Liver (tissue), 9 donors: ENCODE measurements around the gene GLP1R. TPM values are rescaled to one million over a fixed set of nuclear protein-coding genes. Genes with fewer than 3 reads are reported as not detected.

ENCODE experiments used
- DNase-seq: peaks from one replicate; pipeline ENCODE4 v3.0.0-alpha.2; 2017; ENCODE audit warnings: low spot score
- H3K27ac ChIP-seq, 2 donors: one replicate each; pipeline ENCODE4 v1.7.0; 2013; ENCODE audit warnings: inconsistent platforms in 2 of 2, low read length in 2 of 2, control low read depth in 1 of 2, low read depth in 1 of 2, mild to moderate bottlenecking in 1 of 2
- H3K27me3 ChIP-seq, 4 donors: one replicate each; pipeline versions ENCODE4 v1.6.1 to v1.7.0; 2013; ENCODE audit warnings: low read length in 3 of 4, inconsistent platforms in 1 of 4, mild to moderate bottlenecking in 1 of 4, moderate library complexity in 1 of 4; ENCODE audit not compliant: control insufficient read depth in 4 of 4, insufficient read depth in 4 of 4
- H3K36me3 ChIP-seq, 4 donors: one replicate each; pipeline versions ENCODE4 v1.6.1 to v1.7.0; 2013; ENCODE audit warnings: low read length in 3 of 4, mild to moderate bottlenecking in 3 of 4, low read depth in 1 of 4, moderate library complexity in 1 of 4; ENCODE audit not compliant: control insufficient read depth in 4 of 4, insufficient read depth in 3 of 4
- H3K4me1 ChIP-seq, 4 donors: one replicate each; pipeline versions ENCODE4 v1.6.1 to v1.7.0; 2013; ENCODE audit warnings: low read length in 3 of 4, mild to moderate bottlenecking in 3 of 4, moderate library complexity in 1 of 4; ENCODE audit not compliant: control insufficient read depth in 4 of 4, insufficient read depth in 4 of 4
- H3K4me3 ChIP-seq, 3 donors: one replicate each; pipeline versions ENCODE4 v1.6.1 to v1.7.0; 2013; ENCODE audit warnings: low read length in 3 of 3, control low read depth in 1 of 3, low read depth in 1 of 3, mild to moderate bottlenecking in 1 of 3
- H3K9ac ChIP-seq, 2 donors: one replicate each; pipeline ENCODE4 v1.7.0; 2013; ENCODE audit warnings: low read length in 2 of 2, mild to moderate bottlenecking in 2 of 2, moderate library complexity in 2 of 2, control low read depth in 1 of 2, low read depth in 1 of 2
- H3K9me3 ChIP-seq, 4 donors: one replicate each; pipeline versions ENCODE4 v1.6.1 to v1.7.0; 2013; ENCODE audit warnings: low read length in 3 of 4; ENCODE audit not compliant: control insufficient read depth in 4 of 4
- EGR1 ChIP-seq, 2 donors: IDR thresholded peaks; 2 replicates each; pipeline ENCODE4 v1.6.1; 2016 to 2018; ENCODE audit warnings: antibody characterized with exemption in 2 of 2, low read depth in 2 of 2
- FOXA2 ChIP-seq: IDR thresholded peaks from 2 replicates; pipeline ENCODE4 v1.6.1; 2016; ENCODE audit warnings: antibody characterized with exemption
- HNF4A ChIP-seq, 2 donors: conservative IDR thresholded peaks; 2 replicates each; pipeline ENCODE4 v1.6.1; 2016; ENCODE audit warnings: antibody characterized with exemption in 2 of 2, mild to moderate bottlenecking in 2 of 2
- HNF4G ChIP-seq: IDR thresholded peaks from 2 replicates; pipeline ENCODE4 v1.6.1; 2016; ENCODE audit warnings: antibody characterized with exemption
- NR2F2 ChIP-seq: IDR thresholded peaks from 2 replicates; pipeline ENCODE4 v1.6.1; 2016; ENCODE audit warnings: antibody characterized with exemption
- RAD21 ChIP-seq, 2 donors: IDR thresholded peaks; 2 replicates each; pipeline ENCODE4 v1.6.1; 2016; ENCODE audit warnings: antibody characterized with exemption in 2 of 2, mild to moderate bottlenecking in 2 of 2
- REST ChIP-seq: IDR thresholded peaks from 2 replicates; pipeline ENCODE4 v1.6.1; 2016; ENCODE audit warnings: antibody characterized with exemption, mild to moderate bottlenecking
- RXRA ChIP-seq, 2 donors: IDR thresholded peaks; 2 replicates each; pipeline ENCODE4 v1.6.1; 2017 to 2018; ENCODE audit warnings: antibody characterized with exemption in 2 of 2, mild to moderate bottlenecking in 1 of 2
- SP1 ChIP-seq: IDR thresholded peaks from 2 replicates; pipeline ENCODE4 v1.6.1; 2018; ENCODE audit warnings: antibody characterized with exemption, mild to moderate bottlenecking
- ZBTB33 ChIP-seq: IDR thresholded peaks from 2 replicates; pipeline ENCODE4 v1.6.1; 2016; ENCODE audit warnings: antibody characterized with exemption
- WGBS: extraction: QIAGEN DNeasy Blood & Tissue Kit; methylation state at CpG from one replicate; pipeline ENCODE4 v1.1.7; 2013; 5-methylcytosine and 5-hydroxymethylcytosine counted together
- polyA plus RNA-seq, 2 donors: library from polyadenylated mRNA; stranded (reverse) in 1 of 2; unstranded in 1 of 2; fragments of 200-250 nt in 1 of 2; fragments of >200 nt in 1 of 2; fragmentation: Nextera tagmentation in 1 of 2; extraction: Ambion mirVana in 1 of 2; gene quantifications; one replicate each; pipeline versions ENCODE4 v1.2.1 to v1.2.3, GENCODE V29; 2013 to 2015
- total RNA-seq, 2 donors: library from RNA; depleted of rRNA; stranded (reverse); fragments of >200 nt; gene quantifications; one replicate each; pipeline ENCODE4 v1.2.3, GENCODE V29; 2014
- TF ChIP-seq, protein P1 (sequence below): fragments of 150-350 bp; IDR thresholded peaks from 2 replicates; pipeline ENCODE4 v1.5.1; 2017; ENCODE audit warnings: improper control_type of control experiment, low read depth, low read length; ENCODE audit not compliant: missing input control
- TF ChIP-seq, protein P2 (sequence below): IDR thresholded peaks from 2 replicates; pipeline ENCODE4 v1.6.1; 2016; ENCODE audit warnings: antibody characterized with exemption
- donor health status: healthy.
- donor health status: healthy.
- donor health status: healthy.
- donor health status: healthy.
- donor health status: healthy.

GLP1R gene
- total and polyA plus RNA-seq, 4 donors: not detected

GRCh38 chr6:39084506-39084905 lies 35.9 kb downstream of the GLP1R start:
- no peak for DNase-seq

More at GRCh38 chr6:39084506-39084905, 35.9 kb downstream of the GLP1R start:
- Histone ChIP-seq H3K4me3 (no peak overlapping the region), H3K27me3 (no peaks in the 10 kb centered on the region), H3K4me1 (no peaks in the 10 kb centered on the region), H3K9ac (no peak overlapping the region), H3K36me3 (no peaks in the 10 kb centered on the region), H3K9me3 (no peaks in the 10 kb centered on the region), H3K27ac (no peak overlapping the region)
- TF ChIP-seq ZBTB33 (no peak), RAD21 (IDR thresholded peaks at IDR 0.05) (no peak), EGR1 (IDR thresholded peaks at IDR 0.05; ENCODE audit: low read depth in 2 of 2) (no peak), FOXA2 (no peak), HNF4G (no peak), REST (no peak), RXRA (IDR thresholded peaks at IDR 0.05) (no peak), NR2F2 (no peak), SP1 (no peak), HNF4A (conservative IDR thresholded peaks at IDR 0.05) (no peak)
- TF ChIP-seq, protein P1, sequence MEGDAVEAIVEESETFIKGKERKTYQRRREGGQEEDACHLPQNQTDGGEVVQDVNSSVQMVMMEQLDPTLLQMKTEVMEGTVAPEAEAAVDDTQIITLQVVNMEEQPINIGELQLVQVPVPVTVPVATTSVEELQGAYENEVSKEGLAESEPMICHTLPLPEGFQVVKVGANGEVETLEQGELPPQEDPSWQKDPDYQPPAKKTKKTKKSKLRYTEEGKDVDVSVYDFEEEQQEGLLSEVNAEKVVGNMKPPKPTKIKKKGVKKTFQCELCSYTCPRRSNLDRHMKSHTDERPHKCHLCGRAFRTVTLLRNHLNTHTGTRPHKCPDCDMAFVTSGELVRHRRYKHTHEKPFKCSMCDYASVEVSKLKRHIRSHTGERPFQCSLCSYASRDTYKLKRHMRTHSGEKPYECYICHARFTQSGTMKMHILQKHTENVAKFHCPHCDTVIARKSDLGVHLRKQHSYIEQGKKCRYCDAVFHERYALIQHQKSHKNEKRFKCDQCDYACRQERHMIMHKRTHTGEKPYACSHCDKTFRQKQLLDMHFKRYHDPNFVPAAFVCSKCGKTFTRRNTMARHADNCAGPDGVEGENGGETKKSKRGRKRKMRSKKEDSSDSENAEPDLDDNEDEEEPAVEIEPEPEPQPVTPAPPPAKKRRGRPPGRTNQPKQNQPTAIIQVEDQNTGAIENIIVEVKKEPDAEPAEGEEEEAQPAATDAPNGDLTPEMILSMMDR: no peak
- TF ChIP-seq, protein P2, sequence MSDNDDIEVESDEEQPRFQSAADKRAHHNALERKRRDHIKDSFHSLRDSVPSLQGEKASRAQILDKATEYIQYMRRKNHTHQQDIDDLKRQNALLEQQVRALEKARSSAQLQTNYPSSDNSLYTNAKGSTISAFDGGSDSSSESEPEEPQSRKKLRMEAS: no peak
- WGBS: 88% methylated on average over 7 of the region's 7 CpGs
